Fibroblast of lung (primary cell): ENCODE data around the gene MOGAT3. TPM values are rescaled to one million over a fixed set of nuclear protein-coding genes. Genes with fewer than 3 reads are reported as not detected.
A peak's percentile ranks its signal among the peaks of the same experiment; 100 is the strongest.

Source experiments
- DNase-seq, 2 donors: peaks; one replicate each; pipeline versions ENCODE4 v3.0.0 to v3.0.0-alpha.2; 2010; ENCODE audit warnings: low read depth in 2 of 2
- H2AFZ ChIP-seq: 2 replicates; pipeline ENCODE4 v1.5.1; 2012; ENCODE audit warnings: low read length, control low read depth, inconsistent platforms
- H3K27ac ChIP-seq: 2 replicates; pipeline ENCODE4 v1.5.1; 2011; ENCODE audit warnings: low read length, control low read depth; ENCODE audit not compliant: insufficient read depth
- H3K27me3 ChIP-seq: 2 replicates; pipeline ENCODE4 v1.5.1; 2011; ENCODE audit warnings: mild to moderate bottlenecking, low read length; ENCODE audit not compliant: control insufficient read depth, insufficient read depth
- H3K36me3 ChIP-seq: 2 replicates; pipeline ENCODE4 v1.5.1; 2011; ENCODE audit warnings: low read length; ENCODE audit not compliant: control insufficient read depth, insufficient read depth
- H3K4me1 ChIP-seq: 2 replicates; pipeline ENCODE4 v1.5.1; 2011; ENCODE audit warnings: low read length; ENCODE audit not compliant: control insufficient read depth, insufficient read depth; ENCODE audit errors: extremely low read depth
- H3K4me2 ChIP-seq: 2 replicates; pipeline ENCODE4 v1.5.1; 2011; ENCODE audit warnings: low read length, control low read depth; ENCODE audit not compliant: insufficient read depth; ENCODE audit errors: extremely low read depth
- H3K4me3 ChIP-seq, 4 experiments: fragments of 200-600 bp in 1 of 4; sonication (generic) in 1 of 4; replicated peaks in 1 of 4; 2 replicates each; pipeline ENCODE4 v1.5.1; 2011 to 2016; ENCODE audit warnings: low read length in 4 of 4, low read depth in 3 of 4, mild to moderate bottlenecking in 3 of 4, control low read depth in 2 of 4, inconsistent platforms in 1 of 4, mixed read lengths in 1 of 4; ENCODE audit not compliant: insufficient read depth in 1 of 4; ENCODE audit errors: control extremely low read depth in 1 of 4
- H3K79me2 ChIP-seq: 2 replicates; pipeline ENCODE4 v1.5.1; 2012; ENCODE audit warnings: mild to moderate bottlenecking, low read length, inconsistent platforms; ENCODE audit not compliant: control insufficient read depth, insufficient read depth
- H3K9ac ChIP-seq: 2 replicates; pipeline ENCODE4 v1.5.1; 2011; ENCODE audit warnings: mild to moderate bottlenecking, low read length, control low read depth; ENCODE audit not compliant: insufficient read depth
- H3K9me3 ChIP-seq: 2 replicates; pipeline ENCODE4 v1.5.1; 2012; ENCODE audit warnings: low read depth, low read length; ENCODE audit not compliant: control insufficient read depth, insufficient read depth
- H4K20me1 ChIP-seq: 2 replicates; pipeline ENCODE4 v1.5.1; 2011; ENCODE audit warnings: low read length; ENCODE audit not compliant: control insufficient read depth, insufficient read depth; ENCODE audit errors: extremely low read depth
- EZH2 ChIP-seq: IDR thresholded peaks from 2 replicates; pipeline ENCODE4 v1.5.1; 2012; ENCODE audit warnings: low read length, control low read depth, mild to moderate bottlenecking; ENCODE audit errors: missing control alignments
- polyA minus RNA-seq: library from RNA; depleted of rRNA, polyadenylated mRNA; stranded (reverse); fragments of >200 nt; gene quantifications from 2 replicates; pipeline ENCODE4 v1.2.3, GENCODE V29; 2011; ENCODE audit warnings: low replicate concordance
- polyA plus RNA-seq, 2 donors: library from polyadenylated mRNA; depleted of rRNA in 1 of 2; stranded (reverse) in 1 of 2; unstranded in 1 of 2; fragments of >200 nt; gene quantifications; 2 replicates each; pipeline ENCODE4 v1.2.1, GENCODE V29; 2011 to 2012; ENCODE audit warnings: missing spikeins in 1 of 2
- total RNA-seq: library from RNA; depleted of rRNA; stranded (reverse); fragments of >200 nt; gene quantifications from 2 replicates; pipeline ENCODE4 v1.2.1, GENCODE V29; 2014
- TF ChIP-seq, protein P1 (sequence below), 2 donors: IDR thresholded peaks in 1 of 2; conservative IDR thresholded peaks in 1 of 2; 1 replicate in 1 of 2; 2 replicates in 1 of 2; pipeline ENCODE4 v1.5.1; 2011 to 2012; ENCODE audit warnings: low read length in 2 of 2, control low read depth in 1 of 2, inconsistent platforms in 1 of 2, low read depth in 1 of 2, mild to moderate bottlenecking in 1 of 2

The MOGAT3 gene, protein sequence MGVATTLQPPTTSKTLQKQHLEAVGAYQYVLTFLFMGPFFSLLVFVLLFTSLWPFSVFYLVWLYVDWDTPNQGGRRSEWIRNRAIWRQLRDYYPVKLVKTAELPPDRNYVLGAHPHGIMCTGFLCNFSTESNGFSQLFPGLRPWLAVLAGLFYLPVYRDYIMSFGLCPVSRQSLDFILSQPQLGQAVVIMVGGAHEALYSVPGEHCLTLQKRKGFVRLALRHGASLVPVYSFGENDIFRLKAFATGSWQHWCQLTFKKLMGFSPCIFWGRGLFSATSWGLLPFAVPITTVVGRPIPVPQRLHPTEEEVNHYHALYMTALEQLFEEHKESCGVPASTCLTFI
- total RNA-seq = not detected in 2 replicates
- polyA plus RNA-seq = not detected in 2 replicates
- not detected in 2 replicates for polyA plus RNA-seq (2012)
- 1.5 TPM in 1 of 2 replicates, not detected in the other for polyA minus RNA-seq

DNA sequence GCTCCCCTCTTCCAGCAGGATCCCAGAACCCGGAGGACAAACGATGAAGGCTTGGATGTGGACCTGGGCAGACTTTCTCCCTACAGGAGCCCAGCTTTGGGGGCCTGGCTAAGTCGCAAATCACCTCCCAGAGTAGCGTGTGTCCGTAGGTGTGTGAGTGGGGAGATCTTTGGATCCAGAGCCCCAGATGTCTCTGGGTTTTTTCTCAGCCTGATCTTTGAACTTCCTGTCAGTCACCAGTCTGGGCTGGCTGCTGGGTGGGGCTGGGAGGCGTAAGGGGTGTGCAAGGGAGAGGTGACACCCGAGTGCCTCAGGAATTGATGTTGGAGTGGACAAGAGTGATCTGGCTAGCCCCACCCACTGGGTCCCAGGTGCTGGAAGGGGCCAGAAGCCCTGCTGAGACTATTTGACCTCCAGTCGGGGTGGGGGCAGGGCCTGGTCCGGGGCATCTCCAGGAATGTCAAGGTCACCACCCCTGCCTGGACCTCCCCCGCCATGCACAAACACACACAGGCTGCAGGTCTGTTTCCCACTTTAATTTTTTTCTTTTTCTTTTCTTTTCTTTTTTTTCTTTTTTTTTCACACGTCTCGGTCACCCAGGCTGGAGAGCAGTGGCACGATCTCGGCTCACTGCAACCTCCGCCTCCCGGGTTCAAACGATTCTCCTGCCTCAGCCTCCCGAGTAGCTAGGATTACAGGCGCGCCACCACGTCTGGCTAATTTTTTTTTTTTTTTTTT, at the start of gene MOGAT3:
TSS of gene MOGAT3 (minus strand) at position 175 of the 738 bp plus-strand sequence. CDS start 182 bp downstream, outside the sequence.
- Histone ChIP-seq H3K36me3 (no peaks in the 10 kb centered on the region), H3K79me2 (no peaks in the 10 kb centered on the region), H3K4me1 (peaks cover 2% of the 10 kb centered on the region), H3K9ac (peak within 1 kb of the TSS; percentile 7), H3K27me3 (peaks cover 28% of the 10 kb centered on the region), H4K20me1 (no peaks in the 10 kb centered on the region), H2AFZ (no peak within 1 kb of the TSS), H3K4me3 (no peak within 1 kb of the TSS), H3K27ac (no peak within 1 kb of the TSS), H3K9me3 (no peaks in the 10 kb centered on the region), H3K4me2 (no peak within 1 kb of the TSS)
- TF ChIP-seq EZH2 = peak; percentile 67
- TF ChIP-seq, protein P1, sequence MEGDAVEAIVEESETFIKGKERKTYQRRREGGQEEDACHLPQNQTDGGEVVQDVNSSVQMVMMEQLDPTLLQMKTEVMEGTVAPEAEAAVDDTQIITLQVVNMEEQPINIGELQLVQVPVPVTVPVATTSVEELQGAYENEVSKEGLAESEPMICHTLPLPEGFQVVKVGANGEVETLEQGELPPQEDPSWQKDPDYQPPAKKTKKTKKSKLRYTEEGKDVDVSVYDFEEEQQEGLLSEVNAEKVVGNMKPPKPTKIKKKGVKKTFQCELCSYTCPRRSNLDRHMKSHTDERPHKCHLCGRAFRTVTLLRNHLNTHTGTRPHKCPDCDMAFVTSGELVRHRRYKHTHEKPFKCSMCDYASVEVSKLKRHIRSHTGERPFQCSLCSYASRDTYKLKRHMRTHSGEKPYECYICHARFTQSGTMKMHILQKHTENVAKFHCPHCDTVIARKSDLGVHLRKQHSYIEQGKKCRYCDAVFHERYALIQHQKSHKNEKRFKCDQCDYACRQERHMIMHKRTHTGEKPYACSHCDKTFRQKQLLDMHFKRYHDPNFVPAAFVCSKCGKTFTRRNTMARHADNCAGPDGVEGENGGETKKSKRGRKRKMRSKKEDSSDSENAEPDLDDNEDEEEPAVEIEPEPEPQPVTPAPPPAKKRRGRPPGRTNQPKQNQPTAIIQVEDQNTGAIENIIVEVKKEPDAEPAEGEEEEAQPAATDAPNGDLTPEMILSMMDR (conservative IDR thresholded peaks at IDR 0.05 in 1 of 2, IDR thresholded peaks at IDR 0.05 in 1 of 2; ENCODE audit: low read depth in 1 of 2, low read length in 2 of 2) = no peak
- DNase-seq = no peak

DNA sequence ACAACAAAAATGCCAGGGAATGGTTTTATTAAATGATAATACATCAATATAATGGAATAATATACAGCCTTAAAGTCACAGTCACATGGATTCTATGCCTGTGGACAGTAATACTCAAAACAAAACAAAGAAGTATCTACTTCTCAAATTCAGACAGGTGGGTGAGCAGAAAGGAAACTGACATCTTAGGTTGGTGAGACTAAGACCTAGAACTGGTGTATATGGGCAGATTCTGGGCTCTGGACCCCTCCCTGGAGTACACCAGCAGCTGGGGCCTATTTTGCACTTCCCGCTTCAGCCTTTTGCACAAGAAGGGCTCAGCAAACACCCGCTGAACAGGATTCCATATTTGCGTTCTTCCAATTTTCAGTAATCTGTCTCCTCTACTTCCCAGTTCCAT, 49.5 kb upstream of the MOGAT3 start:
- Histone ChIP-seq H3K27ac (no peak overlapping the region), H3K4me1 (no peaks in the 10 kb centered on the region), H3K79me2 (peaks cover 16% of the 10 kb centered on the region), H3K27me3 (no peaks in the 10 kb centered on the region), H3K4me2 (peak overlapping the region; percentile 4), H3K9ac (no peak overlapping the region), H3K9me3 (no peaks in the 10 kb centered on the region), H4K20me1 (no peaks in the 10 kb centered on the region), H3K4me3 (peak overlapping the region in 1 of 4 experiments; percentile 14), H2AFZ (no peak overlapping the region), H3K36me3 (no peaks in the 10 kb centered on the region)
- no peak for TF ChIP-seq EZH2
- TF ChIP-seq, protein P1 (conservative IDR thresholded peaks at IDR 0.05 in 1 of 2, IDR thresholded peaks at IDR 0.05 in 1 of 2; ENCODE audit: low read depth in 1 of 2, low read length in 2 of 2) = no peak
- DNase-seq = no peak

DNA sequence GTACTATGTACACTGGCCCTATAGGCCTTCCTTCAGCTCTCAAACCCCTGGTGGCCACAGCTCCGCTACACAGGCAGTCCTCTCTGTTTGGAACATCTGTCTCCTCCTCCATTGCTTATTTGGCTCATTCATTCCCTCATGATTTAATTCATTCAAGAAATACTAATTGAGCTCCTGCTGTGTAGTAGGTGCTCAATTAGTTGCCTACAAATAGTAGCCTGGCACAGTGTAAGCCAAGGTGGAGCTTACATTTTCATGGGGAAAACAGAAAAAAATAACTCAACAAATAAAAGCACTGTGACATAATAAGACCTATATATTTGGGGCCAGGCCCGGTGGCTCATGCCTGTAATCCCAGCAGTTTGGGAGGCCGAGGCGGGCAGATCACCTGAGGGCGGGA, 47.4 kb upstream of the MOGAT3 start:
- no peak overlapping the region for H3K4me2 ChIP-seq
- H2AFZ ChIP-seq = no peak overlapping the region
- no peak overlapping the region for H3K27ac ChIP-seq
- no peaks in the 10 kb centered on the region for H3K9me3 ChIP-seq
- no peak overlapping the region for H3K4me3 ChIP-seq
- TF ChIP-seq EZH2 = no peak
- TF ChIP-seq, protein P1 (conservative IDR thresholded peaks at IDR 0.05 in 1 of 2, IDR thresholded peaks at IDR 0.05 in 1 of 2; ENCODE audit: low read depth in 1 of 2, low read length in 2 of 2) = no peak
- no peak overlapping the region for H3K9ac ChIP-seq
- H4K20me1 ChIP-seq = no peaks in the 10 kb centered on the region
- H3K79me2 ChIP-seq = peaks cover 24% of the 10 kb centered on the region
- peaks cover 4% of the 10 kb centered on the region for H3K4me1 ChIP-seq
- DNase-seq = no peak
- H3K36me3 ChIP-seq = no peaks in the 10 kb centered on the region
- H3K27me3 ChIP-seq = no peaks in the 10 kb centered on the region
